Fibroblast of the conjunctiva (primary cell): ENCODE measurements around the gene CCDC78.
A peak's percentile ranks its signal among the peaks of the same experiment; 100 is the strongest.
"Not testable (repeated sequence)": the region's sequence is repeated elsewhere in the genome, so short reads cannot be mapped to it uniquely, and the experiment has no call there.

Experiments used
- DNase-seq: peaks from one replicate; pipeline ENCODE4 v3.0.0-alpha.2; 2010; ENCODE audit warnings: low read depth

The CCDC78 gene

GRCh38 chr16:760545-761343 lies 34.5 kb upstream of the CCDC78 start, which contains the start of gene MSLN:
TSS of gene MSLN (plus strand) at chr16:760734. CDS start at chr16:762681, 1,947 bp downstream.
- DNase-seq: no peak

GRCh38 chr16:760065-760464 lies 33.8 kb upstream of the CCDC78 start:
- no peak for DNase-seq

- no peak for DNase-seq
Observed at GRCh38 chr16:759110-759910, 33.1 kb upstream of the CCDC78 start.

- no peak for DNase-seq
Observed at GRCh38 chr16:756428-756827, 30.2 kb upstream of the CCDC78 start.

GRCh38 chr16:754656-755055 lies 28.4 kb upstream of the CCDC78 start:
- DNase-seq: no peak

GRCh38 chr16:754121-754607 lies 27.9 kb upstream of the CCDC78 start:
- not testable (repeated sequence) for DNase-seq

GRCh38 chr16:752007-752312 lies 25.7 kb upstream of the CCDC78 start:
- DNase-seq: no peak

- no peak for DNase-seq
Observed at GRCh38 chr16:751152-752006, 25.1 kb upstream of the CCDC78 start.

- DNase-seq: no peak
Observed at GRCh38 chr16:750485-750884, 24.2 kb upstream of the CCDC78 start.

GRCh38 chr16:749010-749409 lies 22.8 kb upstream of the CCDC78 start:
- DNase-seq: no peak

GRCh38 chr16:747978-748746 lies 21.9 kb upstream of the CCDC78 start:
- DNase-seq: no peak

- no peak for DNase-seq
Observed at GRCh38 chr16:746637-747036, 20.4 kb upstream of the CCDC78 start.

- no peak for DNase-seq
Observed at GRCh38 chr16:745739-746138, 19.5 kb upstream of the CCDC78 start.

GRCh38 chr16:743794-744500 lies 17.7 kb upstream of the CCDC78 start:
- DNase-seq: no peak

GRCh38 chr16:742894-743293 lies 16.7 kb upstream of the CCDC78 start:
- DNase-seq: not testable (repeated sequence)

GRCh38 chr16:741986-742629 lies 15.9 kb upstream of the CCDC78 start:
- no peak for DNase-seq

- DNase-seq: peak; percentile 72
Observed at GRCh38 chr16:740764-741505, 14.7 kb upstream of the CCDC78 start, which contains the start of gene CIAO3. TSS of gene CIAO3 (minus strand) at chr16:740997. CDS start at chr16:740985, 12 bp downstream.

GRCh38 chr16:740459-740763 lies 14.2 kb upstream of the CCDC78 start:
- DNase-seq: no peak

GRCh38 chr16:739560-740458 lies 13.6 kb upstream of the CCDC78 start:
- no peak for DNase-seq
